TTC549 (cell line): Measurements from ENCODE around the gene UTP11.

Source experiments
- FAIRE-seq: peaks from 2 replicates; lab custom pipeline; 2012; peaks lifted over from hg19 to GRCh38; lab: Jason Lieb, UNC

The UTP11 gene

DNA sequence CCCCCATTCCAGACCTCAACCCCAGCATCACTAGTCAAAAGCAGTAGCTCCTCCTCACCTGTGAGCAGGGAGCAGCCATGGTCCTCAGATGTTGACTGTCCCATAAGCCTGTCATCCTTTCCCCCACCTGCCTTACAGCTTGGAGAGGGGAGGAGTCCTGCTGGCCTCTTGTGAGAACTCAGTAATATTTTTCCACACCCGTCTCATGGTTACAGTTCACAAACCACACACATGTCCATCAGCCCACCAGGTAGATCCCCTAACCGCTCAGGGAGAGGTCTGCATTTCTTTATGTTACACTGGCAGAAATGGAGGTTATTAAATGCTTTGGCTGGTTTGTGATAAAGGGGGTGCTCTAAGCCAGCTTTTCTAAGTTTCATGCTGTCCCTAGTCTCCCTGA is 60.3 kb downstream of the UTP11 start:
- FAIRE-seq, result no peak

DNA sequence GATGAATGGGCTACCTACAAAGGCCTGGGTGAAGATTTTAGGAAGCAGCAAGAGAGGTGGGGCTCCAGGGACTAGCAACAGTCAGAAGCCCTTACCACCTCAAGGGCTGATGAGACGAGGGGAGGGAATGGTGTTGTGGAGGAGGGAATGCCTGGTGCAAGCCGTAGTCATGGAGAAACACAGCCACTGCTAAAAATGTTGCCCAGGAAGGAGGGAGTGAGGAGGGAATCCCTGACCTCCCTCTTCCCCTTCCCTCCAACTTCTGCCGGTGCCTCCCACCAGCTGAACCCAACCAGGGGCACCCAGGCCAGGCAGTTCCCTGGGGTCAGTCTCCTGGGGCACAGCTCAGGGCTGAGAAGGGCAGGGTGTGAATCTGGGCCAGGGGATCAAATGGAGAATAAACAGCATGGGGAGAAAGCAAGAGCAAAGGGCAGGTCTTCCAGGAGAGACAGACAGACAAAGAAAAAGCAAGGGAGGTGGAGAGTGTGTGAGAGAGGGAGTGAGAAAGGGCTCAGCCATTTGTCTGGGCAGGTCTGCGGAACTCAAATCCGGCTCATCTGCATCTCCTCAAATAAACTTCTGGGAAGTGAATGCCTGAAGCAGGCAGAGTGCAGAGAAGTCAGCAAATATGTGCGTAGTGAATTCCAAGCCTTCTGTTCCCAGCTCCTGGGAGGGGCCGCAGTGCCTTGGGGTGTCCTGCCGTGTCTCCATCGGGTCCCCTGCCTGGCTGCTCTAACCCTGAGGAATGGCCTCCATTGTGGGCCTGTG is 61.2 kb downstream of the UTP11 start:
- no peak for FAIRE-seq

DNA sequence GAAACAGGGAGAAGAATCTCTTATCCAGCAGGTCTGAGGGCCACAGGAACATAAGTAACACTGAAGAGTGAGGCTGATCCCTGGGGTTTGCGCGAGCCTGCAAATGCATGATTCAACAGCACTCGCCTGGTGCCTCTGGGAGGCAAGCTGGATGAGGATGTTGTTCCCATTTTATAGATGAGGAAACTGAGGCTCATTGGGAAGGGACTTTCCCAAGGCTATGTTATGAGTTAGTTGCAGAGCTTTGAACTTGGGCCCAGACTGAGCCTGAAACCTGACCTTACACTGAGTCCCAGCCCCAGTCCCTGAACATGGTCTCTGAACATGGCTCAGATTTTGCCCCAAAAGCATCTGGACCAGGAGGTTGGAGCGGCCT is 61.8 kb downstream of the UTP11 start:
- FAIRE-seq, result no peak
